ENCODE data around the gene KNOP1.
"Not testable (repeated sequence)": the region's sequence is repeated elsewhere in the genome, so short reads cannot be mapped to it uniquely, and the experiment has no call there.

The KNOP1 gene

GRCh38 chr16:19741354-19741753 lies 23.3 kb upstream of the KNOP1 start:
- no peak for DNase-seq

DNA sequence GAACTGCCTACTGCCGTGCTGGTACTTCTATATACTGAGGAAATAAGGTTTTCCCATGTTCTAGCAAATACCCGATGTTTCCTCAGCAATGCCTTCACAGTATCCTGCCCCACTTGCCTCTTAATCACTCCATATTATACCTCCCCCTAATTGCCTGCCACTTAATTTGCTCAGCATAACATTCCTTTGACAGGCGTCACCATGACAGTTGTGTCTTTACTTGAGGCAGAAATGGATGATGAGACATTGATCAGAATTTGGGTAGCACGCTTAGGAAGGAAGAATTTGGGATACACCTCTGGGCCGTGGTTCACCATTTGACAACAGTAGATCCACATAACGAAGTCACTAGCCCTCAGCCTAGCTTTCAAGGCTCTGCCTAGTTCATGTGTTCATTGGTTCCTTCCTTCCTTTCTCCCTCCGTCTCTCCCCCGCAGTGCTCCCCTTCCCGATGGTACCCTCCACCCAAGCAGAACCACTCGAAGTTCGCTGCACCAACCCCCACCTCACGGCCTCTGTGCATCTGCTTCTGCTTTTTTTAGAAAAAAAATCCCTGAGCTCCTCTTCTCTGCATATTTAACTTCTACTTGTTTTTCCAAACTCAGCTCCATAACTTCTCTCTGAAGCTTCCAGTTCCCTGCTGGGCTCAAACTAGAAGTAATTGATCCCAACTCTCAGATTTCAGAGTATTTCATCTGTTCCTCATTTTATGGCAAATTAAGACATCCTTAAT lies 19.4 kb upstream of the KNOP1 start:
- DNase-seq = no peak

GRCh38 chr16:19735074-19735867 lies 17.2 kb upstream of the KNOP1 start:
- DNase-seq = no peak

GRCh38 chr16:19733551-19733950 lies 15.5 kb upstream of the KNOP1 start:
- DNase-seq = no peak

DNA sequence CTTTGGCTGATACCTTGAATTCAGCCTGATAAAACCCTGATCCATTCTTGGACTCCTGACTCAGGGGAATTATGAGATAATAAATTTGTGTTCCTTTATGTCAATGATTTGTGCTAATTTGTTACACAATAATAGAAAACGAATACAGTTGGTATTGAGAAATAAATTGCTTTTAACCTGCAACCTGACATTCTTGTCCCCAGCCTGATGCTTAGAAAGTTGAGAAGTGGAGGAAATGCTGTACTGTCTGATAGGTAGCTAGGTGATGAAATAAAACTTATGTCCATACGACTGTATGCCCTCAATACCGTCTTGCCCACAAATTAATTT lies 10.6 kb upstream of the KNOP1 start:
- no peak for DNase-seq

- DNase-seq = no peak
These were observed 5.0 kb upstream of the KNOP1 start for GRCh38 chr16:19722981-19723380.

GRCh38 chr16:19722269-19722952 lies 4.4 kb upstream of the KNOP1 start:
- DNase-seq = no peak

GRCh38 chr16:19718624-19718965 lies 568 bp upstream of the KNOP1 start:
- no peak for DNase-seq

GRCh38 chr16:19717314-19717713 lies 713 bp downstream of the KNOP1 start:
- no peak for DNase-seq

- DNase-seq = not testable (repeated sequence)
These were observed 1.3 kb downstream of the KNOP1 start for GRCh38 chr16:19716728-19717127.

DNA sequence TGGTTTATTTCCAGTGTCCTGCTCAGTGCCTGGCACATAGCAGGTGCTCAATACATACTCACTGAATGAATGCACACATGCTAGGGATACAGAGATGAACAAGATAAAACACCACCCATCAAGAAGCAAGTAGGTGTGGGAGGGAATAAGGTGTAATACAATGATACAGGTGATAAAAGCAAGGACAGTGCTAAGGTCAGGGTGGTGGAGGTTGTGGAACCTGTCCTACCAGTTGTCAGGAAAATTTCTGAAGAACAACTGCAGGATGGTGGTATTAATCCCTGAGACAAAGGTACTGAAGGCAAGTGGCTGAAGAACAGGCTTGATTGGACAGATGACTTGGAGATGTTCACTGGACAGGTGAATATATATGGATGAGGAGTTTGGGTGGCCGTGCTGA lies 1.8 kb downstream of the KNOP1 start:
- no peak for DNase-seq

DNA sequence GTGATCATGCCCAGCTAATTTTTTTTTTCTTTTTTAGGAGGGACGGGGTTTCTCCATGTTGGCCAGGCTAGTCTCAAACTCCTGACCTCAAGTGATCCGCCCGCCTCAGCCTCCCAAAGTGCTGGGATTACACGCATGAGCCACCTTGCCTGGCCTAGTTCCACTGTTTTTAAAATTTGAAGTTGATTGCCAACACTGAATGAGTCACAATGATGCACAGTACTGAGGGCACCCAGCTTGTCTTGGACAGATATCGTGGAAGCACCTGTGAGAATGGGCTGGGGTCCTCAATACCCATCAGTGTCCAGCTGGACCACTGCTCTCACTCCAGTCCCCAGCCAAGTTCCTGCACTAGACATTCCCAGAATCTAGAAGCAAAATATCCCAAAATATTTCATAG lies 2.5 kb downstream of the KNOP1 start:
- DNase-seq = no peak

DNA sequence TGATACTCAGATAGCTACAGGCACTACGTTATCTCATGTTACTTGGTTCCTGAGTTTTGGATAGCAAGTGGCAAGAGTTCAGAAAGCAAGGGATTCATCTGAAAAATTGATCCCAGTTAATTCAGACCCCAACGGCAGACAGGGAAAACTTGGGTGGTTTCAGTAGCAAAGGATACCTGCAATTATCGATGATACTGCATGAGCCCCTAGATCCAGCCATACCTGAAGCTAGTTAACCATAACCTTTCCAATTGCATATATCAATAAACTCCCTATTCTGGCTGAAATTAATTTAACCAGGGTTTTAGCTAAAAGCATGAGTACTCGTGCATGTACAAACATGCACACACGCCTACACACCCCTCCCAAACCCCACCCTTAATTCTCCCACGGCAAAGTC lies 4.3 kb downstream of the KNOP1 start:
- no peak for DNase-seq

DNA sequence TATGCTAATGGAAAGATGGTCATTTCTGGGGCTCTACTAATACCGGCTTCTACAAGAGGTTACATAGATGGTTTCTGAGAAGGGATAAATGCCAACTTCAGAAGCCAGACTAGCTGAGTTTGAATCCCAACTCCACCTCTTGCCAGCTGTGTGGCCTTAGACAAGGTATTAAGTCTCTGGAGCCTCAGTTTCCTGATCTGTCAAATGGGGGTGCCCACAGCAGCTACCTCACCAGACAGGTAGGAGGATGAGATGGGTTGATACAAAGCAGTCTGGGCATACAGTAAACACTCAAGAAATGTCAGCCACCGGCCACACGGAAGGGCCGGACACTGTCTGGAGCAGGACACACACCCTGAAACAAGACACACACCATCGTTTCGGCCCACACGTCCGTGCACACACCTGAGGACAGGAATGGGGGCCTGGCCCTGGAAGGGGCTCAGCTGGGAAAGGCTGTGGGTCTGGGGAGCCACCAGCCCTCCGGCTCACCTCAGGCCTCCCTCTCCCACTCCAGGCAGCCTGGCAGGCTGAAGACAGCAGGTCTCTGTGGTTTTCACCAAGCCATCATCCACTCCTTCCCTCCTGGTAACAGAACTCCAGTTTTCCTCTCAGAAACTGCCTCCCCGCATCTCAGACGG lies 5.5 kb downstream of the KNOP1 start:
- no peak for DNase-seq

DNA sequence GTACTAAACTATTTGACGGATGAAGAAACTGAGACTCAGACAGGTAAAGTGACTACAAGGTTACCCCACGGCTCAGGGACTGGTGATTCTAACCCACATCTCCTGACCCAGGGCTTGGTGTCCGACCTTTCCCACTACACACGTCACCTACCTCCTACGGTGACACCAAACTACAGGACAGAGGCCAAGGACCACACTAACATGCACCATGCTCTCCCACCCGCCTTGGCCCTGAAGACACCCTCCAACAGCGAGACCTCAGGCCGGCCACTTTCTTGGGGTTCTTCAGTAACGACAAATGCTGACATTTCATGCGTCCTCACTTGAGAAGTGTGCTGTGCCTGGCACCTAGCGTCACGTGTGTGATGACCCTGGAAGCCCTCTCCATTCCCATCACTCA lies 6.4 kb downstream of the KNOP1 start:
- no peak for DNase-seq

- no peak for DNase-seq
These were observed 7.0 kb downstream of the KNOP1 start for GRCh38 chr16:19710991-19711545.

DNA sequence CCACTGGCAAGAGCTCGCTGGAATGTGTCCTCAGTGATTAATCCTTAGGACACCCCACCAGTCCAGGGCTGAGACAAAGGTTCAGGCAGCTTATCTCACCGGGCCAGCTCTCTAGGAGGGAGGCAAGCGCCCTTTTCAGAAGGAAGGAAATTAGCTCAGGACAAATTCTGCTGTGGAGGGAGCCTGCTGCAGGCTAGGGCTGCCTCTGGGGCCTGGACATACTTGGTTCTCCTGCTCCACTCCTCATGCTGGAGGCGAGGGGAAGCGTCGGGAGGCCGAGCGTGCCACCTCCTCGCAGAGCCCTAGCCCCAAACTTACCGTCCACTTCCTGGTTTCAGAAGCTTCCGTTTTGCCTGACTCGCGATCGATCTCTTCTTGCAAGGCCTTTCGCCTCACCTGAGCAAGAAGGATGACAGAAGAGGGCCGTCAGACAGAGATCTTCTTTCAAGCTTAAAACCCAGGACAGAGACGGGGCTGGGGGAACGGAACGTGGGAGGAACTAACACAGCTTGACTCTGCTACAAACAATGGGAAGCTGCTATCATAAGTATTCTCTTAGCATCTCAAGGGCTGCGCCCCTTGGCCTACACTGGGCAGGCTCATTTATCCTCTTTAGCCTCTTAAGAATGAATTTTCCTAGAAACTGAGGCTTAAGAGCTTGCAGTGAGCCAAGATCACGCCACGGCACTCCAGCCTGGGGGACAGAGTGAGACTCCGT lies 7.7 kb downstream of the KNOP1 start:
- no peak for DNase-seq

- no peak for DNase-seq
These were observed 8.5 kb downstream of the KNOP1 start for GRCh38 chr16:19709381-19710136.

DNA sequence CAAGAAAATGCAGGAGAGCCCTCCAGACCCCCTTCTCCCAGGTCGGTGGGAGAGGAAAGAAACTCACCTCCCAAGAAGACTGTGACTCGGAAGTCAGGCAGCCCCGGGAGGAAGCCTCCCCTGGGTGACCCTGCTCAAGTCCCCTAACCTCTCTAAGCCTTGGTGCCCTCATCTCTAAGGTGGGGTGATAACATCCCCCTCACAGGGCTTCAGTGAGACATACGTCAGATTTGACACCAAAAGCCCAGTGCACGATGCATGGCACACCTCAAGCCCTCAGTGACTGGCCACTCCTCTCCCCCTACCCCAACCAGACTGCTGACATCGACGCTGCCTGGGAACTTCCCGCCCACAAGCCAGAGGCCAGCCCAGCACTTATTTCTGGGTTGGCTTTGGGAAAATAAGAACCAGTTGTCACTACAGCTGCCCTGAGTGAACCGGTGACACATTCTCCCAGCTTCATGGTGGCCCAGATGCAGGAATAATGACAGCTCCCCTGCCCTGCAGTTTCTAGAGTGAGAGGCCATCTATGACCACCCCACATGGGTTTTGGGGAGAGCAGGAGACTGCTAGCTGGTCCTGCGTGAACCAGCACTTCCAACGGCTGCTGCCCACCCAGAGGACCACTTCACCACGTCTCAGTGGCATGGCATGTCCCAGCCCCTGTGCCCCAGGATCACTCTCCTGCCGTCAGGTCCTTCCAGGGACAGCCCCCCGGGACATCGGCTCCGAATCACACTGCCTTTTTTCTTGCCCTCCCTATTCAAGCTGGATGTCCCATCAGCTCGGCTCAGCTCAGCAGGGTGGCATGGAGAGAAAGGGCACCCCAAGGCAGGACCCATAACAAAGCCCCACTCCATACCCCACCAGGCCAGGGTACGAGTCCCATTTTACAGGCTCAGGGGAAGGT lies 9.5 kb downstream of the KNOP1 start:
- no peak for DNase-seq

DNA sequence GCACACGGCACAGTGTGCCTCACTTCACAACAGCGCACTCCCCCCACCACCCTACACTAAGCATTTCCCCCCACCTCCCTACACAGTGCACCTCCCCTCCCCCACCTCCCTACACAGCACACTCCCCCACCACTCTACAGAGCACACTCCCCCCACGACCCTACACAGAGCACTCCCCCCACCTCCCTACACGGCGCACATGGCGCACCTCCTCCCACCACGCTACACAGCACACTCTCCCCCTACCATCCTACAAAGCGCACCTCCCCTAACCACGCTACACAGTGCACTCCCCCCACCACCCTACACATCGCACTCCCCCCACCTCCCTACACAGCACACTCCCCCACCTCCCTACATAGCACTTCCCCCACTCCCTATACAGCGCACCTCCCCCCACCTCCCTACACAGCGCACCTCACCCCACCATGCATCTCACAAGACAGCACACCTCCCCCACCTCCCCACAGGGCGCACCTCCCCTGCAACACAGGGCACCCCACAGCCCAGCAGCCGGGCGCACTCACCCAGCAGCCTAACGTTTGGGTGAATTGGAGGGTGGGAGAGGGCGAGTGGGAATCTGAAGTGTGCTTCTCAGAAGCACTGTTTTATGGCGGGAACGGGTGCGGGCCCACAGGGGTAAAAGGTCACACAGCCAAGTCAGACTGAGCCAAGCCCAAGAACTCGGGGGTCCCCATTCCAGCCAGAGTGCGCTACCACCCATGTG lies 10.3 kb downstream of the KNOP1 start:
- no peak for DNase-seq

All from MV-4-11 (cell line).